ENCODE data around the gene GDPD3. TPM values are rescaled to one million over a fixed set of nuclear protein-coding genes. Genes with fewer than 3 reads are reported as not detected.

GDPD3 gene
- total RNA-seq, 1 donor from 2014 or later: 2.2 TPM

DNA sequence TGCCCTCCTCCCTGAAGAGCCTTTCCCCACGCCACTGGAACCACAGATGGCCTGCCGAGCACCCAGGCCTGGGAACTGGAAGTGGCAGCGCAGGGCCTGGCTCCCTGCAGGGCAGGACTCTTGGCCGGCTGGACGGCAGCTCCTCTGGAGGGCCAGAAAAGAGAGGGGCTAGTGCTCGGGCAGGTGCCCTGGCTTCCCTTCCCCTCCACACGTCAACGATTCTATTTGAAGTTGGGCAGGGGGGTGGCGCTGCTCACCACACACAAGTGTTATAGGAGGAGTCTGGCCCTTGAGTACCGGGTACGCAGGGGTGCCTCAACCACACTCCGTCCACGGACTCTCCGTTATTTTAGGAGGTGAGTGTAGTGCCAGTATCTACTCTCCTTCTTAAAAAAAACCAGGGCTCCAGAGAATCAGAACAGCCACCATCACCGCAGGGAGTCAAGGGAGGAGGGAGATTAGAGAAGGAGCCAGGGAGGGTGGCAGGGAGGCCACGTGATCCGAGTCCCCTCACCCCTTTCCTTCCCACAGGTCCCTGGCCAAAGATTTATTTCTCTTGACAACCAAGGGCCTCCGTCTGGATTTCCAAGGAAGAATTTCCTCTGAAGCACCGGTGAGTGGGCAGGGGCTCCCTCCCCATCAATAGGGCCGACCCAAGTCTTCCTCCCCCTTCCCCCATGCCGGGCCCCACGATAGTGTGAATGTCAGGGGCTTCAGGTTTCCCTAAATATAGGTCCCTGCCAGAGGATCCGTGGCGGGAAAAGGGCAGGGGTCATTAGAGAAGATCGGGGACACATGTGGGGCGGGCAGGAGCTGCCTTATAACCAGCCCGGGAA is 49.2 kb downstream of the GDPD3 start:
- Mint-ChIP-seq H3K4me1 (ENCODE audit: low read depth) (peaks cover 35% of the 10 kb centered on the region), H3K36me3 (ENCODE audit: low read depth) (peaks cover 21% of the 10 kb centered on the region), H3K27me3 (ENCODE audit: low read depth) (no peaks in the 10 kb centered on the region), H3K4me3 (ENCODE audit: unreplicated experiment) (peak overlapping the region; percentile 93), H3K27ac (ENCODE audit: unreplicated experiment) (peak overlapping the region; percentile 98), H3K9me3 (ENCODE audit: low read depth) (no peaks in the 10 kb centered on the region)
- DNase-seq (ENCODE audit: low spot score): no peak
- TF ChIP-seq, protein P1, sequence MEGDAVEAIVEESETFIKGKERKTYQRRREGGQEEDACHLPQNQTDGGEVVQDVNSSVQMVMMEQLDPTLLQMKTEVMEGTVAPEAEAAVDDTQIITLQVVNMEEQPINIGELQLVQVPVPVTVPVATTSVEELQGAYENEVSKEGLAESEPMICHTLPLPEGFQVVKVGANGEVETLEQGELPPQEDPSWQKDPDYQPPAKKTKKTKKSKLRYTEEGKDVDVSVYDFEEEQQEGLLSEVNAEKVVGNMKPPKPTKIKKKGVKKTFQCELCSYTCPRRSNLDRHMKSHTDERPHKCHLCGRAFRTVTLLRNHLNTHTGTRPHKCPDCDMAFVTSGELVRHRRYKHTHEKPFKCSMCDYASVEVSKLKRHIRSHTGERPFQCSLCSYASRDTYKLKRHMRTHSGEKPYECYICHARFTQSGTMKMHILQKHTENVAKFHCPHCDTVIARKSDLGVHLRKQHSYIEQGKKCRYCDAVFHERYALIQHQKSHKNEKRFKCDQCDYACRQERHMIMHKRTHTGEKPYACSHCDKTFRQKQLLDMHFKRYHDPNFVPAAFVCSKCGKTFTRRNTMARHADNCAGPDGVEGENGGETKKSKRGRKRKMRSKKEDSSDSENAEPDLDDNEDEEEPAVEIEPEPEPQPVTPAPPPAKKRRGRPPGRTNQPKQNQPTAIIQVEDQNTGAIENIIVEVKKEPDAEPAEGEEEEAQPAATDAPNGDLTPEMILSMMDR (IDR thresholded peaks at IDR 0.05): peak; percentile 62

DNA sequence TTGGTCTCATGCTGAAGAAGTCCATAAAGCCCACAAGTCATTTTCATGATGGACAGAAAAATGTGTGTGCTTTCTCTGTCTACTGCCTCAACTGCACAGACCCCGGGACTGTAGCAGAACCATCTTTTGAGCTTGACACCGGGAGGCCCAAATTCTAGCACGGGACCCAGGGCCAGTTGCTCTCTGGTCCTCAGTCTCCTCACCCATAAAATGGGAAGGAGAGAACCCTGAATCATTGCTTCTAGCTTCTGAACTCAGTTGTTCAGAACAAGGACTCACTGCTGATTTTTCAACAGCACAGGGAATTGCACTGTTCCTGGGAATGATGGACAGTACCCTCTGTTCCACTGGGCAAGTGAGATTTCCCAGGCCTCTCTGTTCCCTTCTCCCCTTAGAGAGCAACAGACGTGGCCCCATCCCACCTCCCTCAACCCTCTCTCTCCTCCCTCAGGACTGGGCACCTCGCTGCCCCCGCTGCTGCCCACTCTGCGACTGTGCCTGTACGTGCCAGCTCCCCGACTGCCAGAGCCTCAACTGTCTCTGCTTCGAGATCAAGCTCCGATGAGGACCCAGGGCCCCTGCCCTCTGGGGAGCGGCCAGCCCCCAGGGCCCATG is 50.0 kb downstream of the GDPD3 start:
- TF ChIP-seq, protein P1 (IDR thresholded peaks at IDR 0.05): no peak
- no peak for DNase-seq (ENCODE audit: low spot score)
- H3K27ac Mint-ChIP-seq (ENCODE audit: unreplicated experiment): peak overlapping the region; percentile 98
- H3K4me1 Mint-ChIP-seq (ENCODE audit: low read depth): peaks cover 28% of the 10 kb centered on the region
- H3K27me3 Mint-ChIP-seq (ENCODE audit: low read depth): no peaks in the 10 kb centered on the region
- peaks cover 17% of the 10 kb centered on the region for H3K36me3 Mint-ChIP-seq (ENCODE audit: low read depth)
- no peaks in the 10 kb centered on the region for H3K9me3 Mint-ChIP-seq (ENCODE audit: low read depth)
- peak overlapping the region; percentile 93 for H3K4me3 Mint-ChIP-seq (ENCODE audit: unreplicated experiment)

DNA sequence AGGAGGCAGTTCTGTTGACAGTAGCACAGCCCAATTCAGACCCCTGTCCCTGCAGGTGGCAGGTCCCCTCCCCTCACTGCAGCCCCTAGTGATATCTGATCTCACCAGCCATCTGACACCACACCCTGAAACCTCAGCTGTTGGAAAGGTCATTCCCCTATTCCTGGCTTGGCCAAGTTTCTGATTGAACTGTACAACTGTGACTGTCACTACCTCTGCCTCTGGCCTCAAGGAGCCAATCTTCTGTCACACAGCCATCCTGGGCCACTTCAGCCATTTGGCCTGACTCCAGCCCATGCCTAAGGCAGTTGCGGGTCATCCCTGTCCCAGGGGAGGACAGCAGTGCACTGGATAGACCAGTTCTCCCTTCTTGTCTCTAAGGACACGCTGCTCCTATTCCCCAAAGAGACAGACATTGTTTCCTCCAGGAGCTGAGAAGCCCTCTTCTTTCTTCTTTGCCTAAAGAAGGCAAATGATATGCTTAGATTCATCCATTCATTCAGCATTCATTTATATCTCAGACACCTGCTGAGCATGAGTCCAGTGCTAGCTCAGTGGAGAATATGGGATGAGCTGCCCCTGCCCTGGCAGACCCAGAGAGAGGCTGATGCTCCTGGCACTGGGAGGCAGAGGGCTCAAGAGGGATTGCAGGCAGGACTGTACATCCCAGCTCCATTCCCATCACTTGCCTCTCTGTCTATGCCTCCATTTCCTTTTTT is 52.3 kb downstream of the GDPD3 start:
- H3K27ac Mint-ChIP-seq (ENCODE audit: unreplicated experiment): no peak overlapping the region
- no peak overlapping the region for H3K4me3 Mint-ChIP-seq (ENCODE audit: unreplicated experiment)
- H3K36me3 Mint-ChIP-seq (ENCODE audit: low read depth): peaks cover 2% of the 10 kb centered on the region
- TF ChIP-seq, protein P1 (IDR thresholded peaks at IDR 0.05): no peak
- H3K27me3 Mint-ChIP-seq (ENCODE audit: low read depth): no peaks in the 10 kb centered on the region
- no peak for DNase-seq (ENCODE audit: low spot score)
- H3K9me3 Mint-ChIP-seq (ENCODE audit: low read depth): no peaks in the 10 kb centered on the region
- H3K4me1 Mint-ChIP-seq (ENCODE audit: low read depth): peaks cover 14% of the 10 kb centered on the region

DNA sequence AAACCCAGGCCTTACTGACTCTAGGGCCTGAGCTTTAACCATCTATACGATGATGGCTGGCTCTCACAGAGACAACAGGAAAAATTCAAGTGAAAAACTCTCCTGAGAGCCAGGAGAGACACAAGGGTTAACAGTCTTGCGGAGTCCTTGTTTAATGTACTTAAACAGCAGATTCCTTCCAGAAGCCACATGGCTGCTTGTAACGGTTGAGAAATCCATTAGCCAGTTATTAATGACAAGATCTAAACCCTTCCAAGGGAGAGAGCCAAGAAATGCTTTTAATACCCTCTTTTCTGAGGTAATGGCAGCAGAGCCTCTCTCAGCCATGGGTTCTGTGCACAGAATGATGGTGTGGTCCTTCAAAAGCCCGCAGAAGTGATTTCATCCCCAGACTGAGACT is 53.0 kb downstream of the GDPD3 start:
- Mint-ChIP-seq H3K36me3 (ENCODE audit: low read depth) (peaks cover 2% of the 10 kb centered on the region), H3K4me1 (ENCODE audit: low read depth) (peaks cover 14% of the 10 kb centered on the region), H3K4me3 (ENCODE audit: unreplicated experiment) (no peak overlapping the region), H3K9me3 (ENCODE audit: low read depth) (no peaks in the 10 kb centered on the region), H3K27ac (ENCODE audit: unreplicated experiment) (no peak overlapping the region), H3K27me3 (ENCODE audit: low read depth) (no peaks in the 10 kb centered on the region)
- TF ChIP-seq, protein P1 (IDR thresholded peaks at IDR 0.05): no peak
- DNase-seq (ENCODE audit: low spot score): no peak

DNA sequence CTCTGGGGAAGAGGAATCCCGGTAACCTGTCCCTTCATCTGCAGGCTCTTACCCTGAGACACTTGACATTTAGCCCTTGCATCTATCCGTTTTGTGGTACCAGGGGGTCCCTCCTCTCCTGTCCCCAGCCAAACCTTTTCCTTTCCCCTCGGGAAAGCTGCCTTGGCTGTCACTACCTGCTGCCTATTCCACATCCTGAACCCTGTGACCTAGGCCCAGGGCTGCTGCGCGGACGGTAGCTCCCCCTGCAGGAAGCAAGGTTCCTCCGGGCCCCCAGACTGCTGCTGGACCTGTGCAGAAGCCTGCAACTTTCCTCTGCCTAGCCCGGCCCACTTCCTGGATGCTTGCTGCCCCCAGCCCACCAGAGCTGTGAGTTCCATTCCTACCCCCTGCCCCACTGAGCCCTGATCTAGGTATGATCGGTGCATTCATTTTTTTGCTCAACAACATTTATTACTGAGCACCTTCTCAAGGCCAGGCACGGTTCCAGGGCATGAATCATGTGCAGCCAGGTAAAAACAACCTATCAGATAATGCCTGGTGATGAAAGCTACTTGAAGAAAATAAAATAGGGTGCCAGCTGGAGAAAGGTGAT is 58.3 kb downstream of the GDPD3 start:
- Mint-ChIP-seq H3K9me3 (ENCODE audit: low read depth) (no peaks in the 10 kb centered on the region), H3K36me3 (ENCODE audit: low read depth) (no peaks in the 10 kb centered on the region), H3K4me3 (ENCODE audit: unreplicated experiment) (no peak overlapping the region), H3K4me1 (ENCODE audit: low read depth) (peaks cover 22% of the 10 kb centered on the region), H3K27me3 (ENCODE audit: low read depth) (no peaks in the 10 kb centered on the region), H3K27ac (ENCODE audit: unreplicated experiment) (no peak overlapping the region)
- TF ChIP-seq, protein P1 (IDR thresholded peaks at IDR 0.05): peak; percentile 63
- no peak for DNase-seq (ENCODE audit: low spot score)
